Measurements from ENCODE around the gene ACTR6.
"Not testable (repeated sequence)": the region's sequence is repeated elsewhere in the genome, so short reads cannot be mapped to it uniquely, and the experiment has no call there.

The ACTR6 gene

DNA sequence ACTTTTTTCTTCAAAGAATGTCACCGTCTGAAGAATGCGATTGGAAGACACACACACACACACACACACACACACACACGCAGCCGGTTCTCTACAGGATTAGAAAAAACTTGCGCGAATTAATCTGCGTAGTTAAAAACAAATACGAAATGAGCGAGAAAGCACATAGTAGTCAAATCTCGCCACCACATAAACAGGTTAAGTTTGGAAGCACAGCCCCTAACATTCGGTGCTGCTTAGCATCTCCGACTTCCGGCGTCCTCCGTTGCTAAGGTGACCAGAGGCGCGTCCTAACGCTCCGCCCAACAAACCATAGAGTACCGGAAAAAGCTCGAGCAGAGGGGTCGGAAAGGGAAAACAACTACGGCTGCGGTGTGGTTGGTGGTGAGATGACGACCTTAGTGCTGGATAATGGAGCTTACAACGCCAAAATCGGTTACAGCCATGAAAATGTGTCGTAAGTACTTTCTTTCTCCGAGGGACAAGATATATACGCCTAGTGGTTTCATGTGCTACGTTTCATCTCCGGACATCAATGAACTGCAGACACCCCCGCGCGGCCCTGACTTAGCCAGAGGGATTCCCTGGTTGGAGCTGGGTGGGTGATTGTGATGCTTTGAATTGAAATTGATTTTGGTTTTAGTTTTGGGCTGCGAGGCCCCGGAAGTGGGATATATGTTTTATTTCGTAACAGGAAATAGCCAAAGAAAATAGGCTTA, at the start of gene ACTR6:
Gene ACTR6, plus strand, starts transcription at position 353 of the 719 bp plus-strand sequence. Its CDS starts 37 bp downstream, at position 390.
- peak; percentile 91 for DNase-seq (ENCODE audit: low read depth in 2 of 2)

DNA sequence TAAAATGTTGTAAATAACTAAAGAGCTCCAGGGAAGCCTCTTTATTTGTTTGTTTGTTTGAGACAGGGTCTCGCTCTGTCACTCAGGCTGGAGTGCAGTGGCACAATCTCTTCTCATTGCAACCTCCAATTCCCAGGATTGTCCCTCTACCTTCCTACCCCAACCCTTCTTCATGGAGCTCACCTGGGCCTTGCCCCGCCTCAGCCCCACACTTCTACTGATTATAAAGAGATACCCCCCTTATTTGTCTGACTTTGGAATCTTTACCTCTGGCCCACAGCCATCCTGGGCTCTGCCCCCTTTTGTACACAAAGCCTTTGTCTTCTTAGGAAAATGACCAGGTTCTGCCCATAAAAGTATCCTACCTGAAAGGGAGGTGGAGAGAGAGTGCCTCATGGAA, 48.8 kb upstream of the ACTR6 start:
- DNase-seq (ENCODE audit: low read depth in 2 of 2) = no peak

DNA sequence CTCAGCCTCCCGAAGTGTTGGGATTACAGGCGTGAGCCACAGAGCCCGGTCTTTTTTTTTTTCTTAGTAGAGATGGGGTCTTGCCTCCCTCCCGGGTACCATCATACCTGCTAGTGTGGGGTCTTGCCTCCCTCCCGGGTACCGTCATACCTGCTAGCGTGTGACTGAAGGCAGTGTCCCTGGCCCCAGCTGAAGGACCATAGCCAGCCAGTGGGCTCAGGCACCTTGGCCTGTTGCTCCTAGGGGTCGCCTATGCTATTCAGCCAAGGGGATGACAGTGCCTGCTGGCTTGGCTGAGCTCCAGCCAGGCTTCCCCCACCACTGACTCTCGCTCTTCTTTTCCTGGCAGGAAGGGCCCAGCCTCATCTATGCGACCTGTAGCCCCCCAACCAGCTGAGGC, 47.5 kb upstream of the ACTR6 start:
- DNase-seq (ENCODE audit: low read depth in 2 of 2) = no peak

DNA sequence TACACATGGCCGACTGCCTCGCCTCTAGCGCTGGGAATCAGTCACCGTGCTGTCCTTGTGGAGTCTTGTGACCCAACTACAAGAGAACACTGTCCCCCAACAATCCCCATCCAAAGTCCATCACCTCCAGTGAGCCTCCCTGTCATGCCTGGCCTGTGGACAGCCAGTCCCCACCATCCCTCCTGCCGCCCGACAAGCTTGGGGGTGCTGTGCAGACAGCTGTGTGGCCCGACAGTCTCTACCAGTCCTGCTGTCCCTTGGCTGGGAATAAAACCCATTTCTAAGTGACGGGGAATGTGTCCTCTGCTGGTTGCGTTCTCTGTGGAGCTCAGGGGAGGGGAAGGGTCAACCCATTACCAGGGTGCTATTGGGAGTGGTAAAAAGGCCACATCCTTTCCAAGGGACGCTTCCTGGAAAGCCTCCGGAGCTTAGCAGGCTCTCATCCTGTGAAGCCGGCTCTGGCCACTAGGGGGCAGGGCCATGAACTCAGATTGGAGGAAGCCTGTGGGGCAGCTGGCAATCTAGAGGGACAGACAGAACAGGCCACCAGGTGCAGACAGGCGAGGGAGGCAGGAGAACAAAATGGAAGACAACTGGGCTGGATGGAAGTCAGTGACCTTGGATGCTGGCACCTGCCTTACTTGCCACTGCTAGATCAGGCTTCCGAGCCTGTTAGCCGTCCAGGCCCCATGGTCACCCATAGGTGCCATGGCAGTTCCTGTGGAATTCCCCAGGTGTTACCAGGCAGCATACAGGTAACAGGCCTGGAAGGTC, 46.0 kb upstream of the ACTR6 start:
- DNase-seq (ENCODE audit: low read depth in 2 of 2) = peak in 1 of 2 experiments; percentile 21

DNA sequence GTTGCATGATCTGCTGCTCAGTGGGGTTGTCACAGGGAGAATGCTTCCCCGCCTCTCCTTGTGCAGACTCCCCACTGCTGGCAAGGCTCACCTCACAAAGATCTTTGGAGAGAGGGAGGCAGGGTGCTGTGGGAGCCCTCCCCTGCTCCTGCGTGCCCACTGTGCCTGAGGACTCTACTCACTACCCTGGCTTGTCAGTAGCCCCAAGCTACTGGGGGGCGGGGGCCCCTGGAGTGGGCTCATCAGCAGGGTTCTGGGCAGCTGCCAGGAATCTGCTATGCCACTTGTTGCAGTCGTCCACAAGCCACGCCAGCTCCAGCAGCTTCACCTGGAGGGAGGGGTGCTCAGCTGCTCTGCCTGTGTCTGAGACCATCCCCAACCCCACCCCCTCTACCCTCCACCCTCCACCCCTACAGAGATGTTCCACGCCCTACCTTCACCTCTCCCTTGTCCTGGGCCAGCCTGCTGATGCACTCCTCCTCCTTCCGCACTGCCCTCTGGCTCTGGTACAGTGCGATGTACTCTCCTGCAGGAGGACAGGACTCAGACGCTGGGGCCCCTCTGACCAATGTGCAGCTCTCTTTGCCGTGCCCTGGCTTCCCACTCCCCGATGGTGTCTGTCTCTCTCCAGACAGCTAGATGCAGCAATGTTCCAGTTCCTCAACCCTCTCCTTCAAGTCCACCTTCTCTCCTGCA, 43.7 kb upstream of the ACTR6 start:
- DNase-seq (ENCODE audit: low read depth in 2 of 2) = no peak

DNA sequence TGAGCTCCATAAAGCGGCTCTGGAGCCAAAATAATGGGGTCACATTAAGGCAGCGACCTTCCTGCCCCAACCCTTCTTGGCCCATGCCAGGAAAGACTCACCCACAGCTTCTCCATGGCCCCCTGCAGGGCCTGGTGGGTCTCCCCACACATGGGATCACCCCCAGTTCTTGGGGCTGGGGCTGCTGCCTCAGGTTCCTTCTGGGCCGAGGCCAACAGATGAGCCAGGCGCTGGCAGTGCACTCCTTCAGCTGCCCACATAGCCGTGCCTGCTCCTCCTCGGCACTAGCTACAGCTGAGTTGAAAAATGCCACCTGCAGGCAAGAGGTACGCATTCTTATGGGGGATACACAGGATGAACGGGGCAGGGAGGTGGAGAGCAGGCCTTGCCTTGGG, 43.2 kb upstream of the ACTR6 start:
- no peak for DNase-seq (ENCODE audit: low read depth in 2 of 2)

DNA sequence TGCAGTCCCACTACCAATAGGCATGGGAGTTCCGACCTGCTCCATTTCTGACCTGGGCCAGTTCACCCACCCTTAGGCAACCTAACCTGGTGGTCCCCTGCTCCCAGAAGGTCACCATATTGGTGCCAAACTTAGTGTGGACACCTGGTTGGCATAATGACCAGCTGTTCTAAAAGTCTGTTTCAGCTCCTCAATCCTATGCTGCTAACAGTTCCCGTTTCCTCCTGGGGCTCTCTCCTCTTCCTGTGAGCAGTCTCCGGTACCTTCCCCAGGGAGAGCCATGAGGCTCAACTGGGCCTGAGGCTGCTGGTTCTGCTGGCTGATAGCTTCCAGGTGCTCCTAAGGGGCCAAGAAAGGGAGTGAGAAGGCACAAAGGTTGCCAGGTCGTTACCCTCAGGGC, 42.1 kb upstream of the ACTR6 start:
- DNase-seq (ENCODE audit: low read depth in 2 of 2) = no peak

DNA sequence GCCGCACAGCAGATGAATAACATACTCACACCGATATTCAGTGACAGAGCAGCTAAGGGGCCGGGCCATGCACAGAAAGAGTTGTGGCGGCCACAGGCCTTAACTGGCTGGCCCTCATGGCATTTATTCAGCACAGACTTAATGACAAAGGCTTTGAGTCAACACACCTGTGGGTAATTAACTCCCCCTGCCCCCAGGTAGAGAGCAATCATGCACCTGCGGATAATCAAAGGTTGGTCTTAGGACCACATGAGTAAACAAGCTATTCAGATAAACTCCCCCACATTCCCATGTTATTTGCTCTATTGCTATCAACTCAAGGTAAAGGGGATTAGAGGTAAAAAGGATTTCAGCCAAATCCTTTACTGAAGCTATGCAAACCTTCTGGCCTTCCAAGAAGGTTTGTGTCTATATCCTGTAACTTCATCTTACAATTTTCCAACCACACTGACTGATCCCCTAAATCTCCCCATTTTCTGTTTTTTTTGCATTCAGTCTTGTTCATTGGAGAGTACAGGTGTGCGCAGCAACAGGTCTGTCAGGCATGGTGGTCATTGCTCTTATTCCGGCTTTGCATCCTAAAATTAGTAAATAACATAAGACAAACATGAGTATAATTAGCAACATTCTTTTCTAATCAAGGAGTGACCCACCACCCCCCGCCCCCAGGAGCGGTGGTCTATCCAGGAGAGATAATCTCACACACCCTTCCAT, 41.1 kb upstream of the ACTR6 start:
- DNase-seq (ENCODE audit: low read depth in 2 of 2) = no peak

DNA sequence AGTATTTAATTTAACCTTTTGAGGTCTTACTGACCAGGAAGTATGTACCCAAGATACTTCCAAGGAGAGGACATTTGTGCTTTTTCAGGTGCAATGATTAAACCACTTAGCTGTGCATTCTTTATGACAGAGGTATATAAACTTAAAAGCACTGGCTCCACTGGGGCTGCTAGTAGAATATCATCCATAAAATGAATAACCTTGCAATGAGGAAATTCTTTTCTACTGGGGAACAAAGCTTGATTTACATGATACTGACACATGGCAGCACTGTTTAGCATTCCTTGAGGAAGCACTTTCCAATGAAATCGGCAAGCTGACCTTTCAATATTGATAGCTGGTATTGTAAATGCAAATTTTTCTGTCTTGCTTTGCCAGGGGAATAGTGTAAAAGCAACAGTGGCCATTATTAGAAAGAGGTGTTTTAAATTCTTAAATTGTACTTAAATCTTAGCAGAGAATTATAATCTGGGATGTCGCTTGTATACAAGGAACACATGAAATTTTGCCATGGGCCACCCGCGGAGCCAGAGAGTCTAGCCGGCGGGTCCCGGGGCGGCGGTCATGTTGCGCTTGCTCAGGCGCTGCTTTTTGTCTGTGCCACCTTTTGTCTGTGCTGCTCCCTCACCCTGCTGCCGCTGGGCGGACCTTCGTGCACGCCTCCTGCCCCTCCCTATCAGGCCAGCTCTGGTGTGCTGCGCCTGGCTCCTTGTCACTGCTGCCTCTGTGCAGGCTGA, 37.0 kb upstream of the ACTR6 start:
- DNase-seq (ENCODE audit: low read depth in 2 of 2) = peak in 1 of 2 experiments; percentile 2

DNA sequence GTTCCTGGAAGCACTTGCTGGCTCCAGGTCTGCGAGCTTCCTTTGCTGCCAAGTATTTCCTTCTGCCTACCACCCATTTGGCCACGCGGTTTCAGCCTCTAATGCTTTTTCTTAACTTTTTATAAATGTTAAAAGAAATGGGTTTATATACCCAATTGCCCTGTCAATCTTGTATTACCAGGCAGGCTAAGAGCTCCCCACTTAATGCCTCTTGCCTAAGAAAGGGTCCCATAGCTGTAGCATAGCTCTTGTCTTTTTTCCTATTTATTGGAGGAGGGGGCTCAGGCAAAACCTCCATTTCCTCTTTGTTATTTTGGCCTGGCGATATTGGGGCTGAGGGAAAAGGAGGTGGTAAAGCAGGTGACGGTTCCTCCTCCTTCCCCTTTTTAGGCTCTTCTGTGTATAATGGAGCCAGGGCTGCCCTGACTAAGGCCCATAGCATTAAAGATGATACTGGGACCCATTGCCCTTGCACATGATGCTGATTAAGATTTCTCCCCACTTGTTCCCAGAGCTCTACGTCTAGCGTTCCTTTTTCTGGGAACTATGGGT, 36.4 kb upstream of the ACTR6 start:
- no peak for DNase-seq (ENCODE audit: low read depth in 2 of 2)

DNA sequence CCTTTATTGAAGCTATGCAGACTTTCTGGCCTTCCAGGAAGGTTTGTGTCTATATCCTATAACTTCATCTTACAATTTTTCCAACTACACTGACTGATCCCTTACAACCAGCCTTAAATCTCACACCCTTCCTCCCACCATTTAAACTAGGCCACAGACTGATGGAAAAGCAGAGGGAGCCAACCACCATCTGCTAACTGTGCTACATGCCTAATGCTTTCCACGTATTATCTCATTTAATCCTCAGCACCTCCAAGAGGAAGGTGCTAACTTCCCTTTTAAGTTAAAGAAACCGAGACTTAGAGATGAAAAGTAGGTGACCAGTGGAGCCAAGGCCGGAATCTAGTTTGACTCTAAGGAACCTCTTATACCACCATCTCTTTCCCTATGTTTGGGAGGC, 35.3 kb upstream of the ACTR6 start:
- no peak for DNase-seq (ENCODE audit: low read depth in 2 of 2)

DNA sequence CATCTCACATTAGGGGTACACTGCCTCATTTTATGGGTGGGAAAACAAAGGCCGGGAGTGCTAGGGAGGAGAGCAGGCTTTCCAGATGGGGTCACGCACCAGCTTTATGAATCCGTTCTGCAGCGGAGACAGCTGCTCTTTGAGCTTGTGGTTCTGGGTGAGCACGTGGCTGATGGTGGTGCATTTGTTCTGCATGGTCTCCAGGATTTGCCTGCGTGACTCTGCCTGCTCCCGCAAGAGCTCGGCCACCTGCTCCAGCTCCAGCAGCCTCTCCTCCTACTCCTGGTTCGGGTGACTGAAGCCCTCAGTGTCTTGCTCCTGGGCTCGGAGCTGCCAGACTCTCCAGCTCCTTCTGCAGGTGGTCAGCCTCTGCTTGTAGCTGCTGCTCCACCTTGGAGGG, 34.4 kb upstream of the ACTR6 start:
- DNase-seq (ENCODE audit: low read depth in 2 of 2) = no peak

DNA sequence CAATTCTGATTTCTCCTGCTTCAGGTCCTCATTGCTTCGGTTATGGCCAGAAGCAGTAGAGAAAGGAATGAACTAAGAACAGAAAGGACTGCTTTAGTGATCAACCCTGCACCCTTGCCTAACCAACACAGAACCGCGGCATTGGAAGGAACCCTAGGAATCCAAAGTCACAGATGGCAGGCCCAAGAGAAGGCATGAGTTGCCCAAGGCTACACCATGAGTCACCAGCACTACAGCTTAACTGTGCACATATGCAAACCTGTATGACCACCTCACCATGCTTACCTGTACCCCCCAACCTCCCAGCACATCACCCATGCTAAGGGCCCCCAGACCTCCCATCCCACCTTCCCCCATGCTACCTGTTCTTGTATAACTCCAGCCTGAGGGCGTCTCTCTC, 32.1 kb upstream of the ACTR6 start:
- DNase-seq (ENCODE audit: low read depth in 2 of 2) = no peak

DNA sequence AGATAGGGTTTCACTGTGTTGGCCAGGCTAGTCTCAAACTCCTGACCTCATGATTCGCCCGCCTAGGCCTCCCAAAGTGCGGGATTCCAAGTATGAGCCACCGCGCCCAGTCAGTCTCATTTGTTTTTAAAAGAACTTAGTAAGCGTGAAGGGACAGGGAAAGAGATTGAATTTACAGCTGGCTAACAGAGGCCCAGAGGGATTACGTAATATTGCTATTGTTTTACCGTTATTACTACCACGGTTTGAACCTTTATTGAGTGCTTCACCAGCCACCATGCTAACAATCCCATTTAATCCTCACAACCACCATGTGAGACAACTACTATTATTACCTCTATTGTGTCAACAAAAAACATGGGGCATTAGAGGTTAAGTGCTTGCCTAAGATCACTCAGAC, 31.3 kb upstream of the ACTR6 start:
- no peak for DNase-seq (ENCODE audit: low read depth in 2 of 2)

DNA sequence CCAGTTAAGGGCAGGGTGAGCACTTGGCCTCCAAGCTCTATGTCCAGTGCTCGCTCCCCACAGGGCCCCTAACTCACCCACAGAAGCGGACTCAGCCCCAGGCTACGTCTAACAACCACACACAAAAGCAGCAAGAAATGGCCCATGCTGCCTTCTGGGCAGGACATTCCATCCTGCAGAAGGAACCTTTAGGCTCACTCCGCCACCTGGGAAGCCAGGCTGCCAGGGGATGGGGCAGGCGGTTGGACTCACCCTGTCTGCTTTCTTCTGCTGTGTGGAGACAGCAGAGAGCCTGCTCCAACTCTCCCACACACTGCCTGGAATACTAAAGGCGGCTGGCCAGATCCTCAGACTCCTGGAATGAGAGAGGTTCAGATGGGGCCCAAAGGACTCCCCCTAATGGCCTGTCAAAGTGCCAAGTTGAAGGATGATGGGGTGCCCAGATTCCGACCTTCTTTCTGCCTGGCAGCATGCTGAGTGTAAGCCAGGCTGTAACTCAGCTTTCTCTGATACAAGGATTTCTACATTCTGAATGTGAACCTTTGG, 30.2 kb upstream of the ACTR6 start:
- DNase-seq (ENCODE audit: low read depth in 2 of 2) = no peak

DNA sequence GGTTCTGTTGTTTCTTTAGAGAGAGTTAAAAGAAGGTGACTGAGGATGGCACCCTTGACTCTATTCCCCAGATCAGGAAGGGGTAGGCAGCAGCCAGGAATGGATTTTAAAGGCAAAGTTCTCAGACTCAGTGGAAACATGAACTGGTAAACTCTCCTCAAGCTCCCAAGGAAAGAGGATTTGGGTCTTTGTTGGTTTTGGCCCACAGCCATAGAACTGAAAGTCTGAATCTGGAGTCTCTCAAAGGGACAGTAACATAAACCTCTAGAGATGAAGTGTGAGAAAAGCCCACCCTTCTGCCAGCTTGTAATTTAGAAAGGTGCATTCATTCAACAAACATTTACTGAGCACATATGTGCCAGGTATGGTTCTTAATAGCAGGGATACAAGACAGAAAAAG, 29.4 kb upstream of the ACTR6 start:
- no peak for DNase-seq (ENCODE audit: low read depth in 2 of 2)

DNA sequence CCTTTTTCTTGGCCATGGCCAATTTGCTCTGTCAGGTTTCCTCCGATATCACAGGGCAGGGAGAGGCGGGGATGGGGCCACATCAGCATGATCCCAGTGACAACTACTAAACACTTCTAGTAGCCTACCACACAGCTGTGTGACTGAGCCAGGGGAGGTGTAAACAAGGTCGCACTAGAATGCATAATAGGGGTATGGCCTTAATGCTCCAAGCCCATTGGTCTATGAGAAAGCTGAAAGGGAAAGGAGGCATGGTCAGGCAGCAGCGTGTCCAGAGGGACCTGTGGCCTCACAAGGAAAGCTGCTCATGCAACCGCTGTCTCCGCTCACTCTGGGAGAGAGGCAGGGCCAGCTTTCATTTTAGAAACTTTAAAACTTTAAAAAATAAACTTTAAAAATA, 27.5 kb upstream of the ACTR6 start:
- no peak for DNase-seq (ENCODE audit: low read depth in 2 of 2)

DNA sequence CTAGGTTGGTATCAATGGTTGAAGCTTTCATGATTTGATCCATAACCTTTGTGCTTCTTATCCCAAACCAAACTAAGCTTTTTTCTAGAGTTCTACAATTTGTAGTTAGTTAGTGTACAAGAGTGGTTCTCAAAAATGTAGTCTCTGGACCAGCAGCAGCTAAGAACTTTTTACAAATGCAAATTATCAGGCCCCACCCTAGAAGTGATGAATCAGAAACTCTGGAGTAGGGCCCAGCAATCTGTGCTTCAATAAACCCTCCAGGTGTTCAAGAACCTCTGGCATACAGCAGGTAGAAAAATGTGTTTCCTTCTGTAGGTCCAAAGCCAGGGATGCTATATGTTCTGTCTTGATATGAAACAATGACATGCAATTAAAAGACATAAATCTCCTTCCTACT, 26.1 kb upstream of the ACTR6 start:
- no peak for DNase-seq (ENCODE audit: low read depth in 2 of 2)

DNA sequence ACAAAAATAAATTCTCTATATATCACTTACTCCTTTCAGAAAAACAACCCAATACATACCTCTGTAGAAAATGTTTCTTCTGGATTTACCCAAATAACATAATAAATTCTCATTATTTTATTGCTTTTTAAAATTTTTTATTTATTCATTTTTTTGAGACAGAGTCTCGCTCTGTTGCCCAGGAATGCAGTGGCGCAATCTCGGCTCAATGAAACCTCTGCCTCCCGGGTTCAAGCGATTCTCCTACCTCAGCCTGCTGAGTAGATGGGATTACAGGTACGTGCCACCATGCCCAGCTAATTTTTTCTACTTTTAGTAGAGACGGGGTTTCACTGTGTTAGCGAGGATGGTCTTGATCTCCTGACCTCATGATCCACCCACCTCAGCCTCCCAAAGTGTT, 24.1 kb upstream of the ACTR6 start:
- DNase-seq (ENCODE audit: low read depth in 2 of 2) = not testable (repeated sequence)

DNA sequence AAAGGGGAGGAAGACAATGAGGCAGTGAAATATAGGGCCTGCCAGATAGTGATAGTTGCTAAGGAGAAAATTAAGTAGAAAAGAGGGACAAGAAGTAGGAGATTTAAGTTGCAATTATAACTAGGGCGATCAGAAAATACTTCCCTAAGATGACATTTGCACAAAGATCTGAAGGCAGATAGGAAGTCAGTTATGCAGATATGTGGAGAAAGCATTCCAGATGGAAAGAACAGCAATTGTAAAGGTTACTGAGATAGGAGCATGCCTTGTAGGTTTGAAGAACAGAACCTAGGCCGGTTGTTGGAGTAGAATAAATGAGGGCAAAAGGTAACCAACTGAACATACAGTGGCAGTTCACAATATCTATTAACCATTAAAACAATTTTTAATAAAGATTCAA, 21.4 kb upstream of the ACTR6 start:
- DNase-seq (ENCODE audit: low read depth in 2 of 2) = no peak
